GM13976 (cell line): Measurements from ENCODE around the gene FCN2.

Experiments used
- DNase-seq: peaks from one replicate; pipeline ENCODE4 v3.0.0; 2012; ENCODE audit warnings: low spot score
- CTCF ChIP-seq: IDR thresholded peaks from 2 replicates; pipeline ENCODE4 v1.5.1; 2012; ENCODE audit warnings: borderline replicate concordance, mild to moderate bottlenecking; ENCODE audit not compliant: insufficient read depth; ENCODE audit errors: extremely low read depth, missing control alignments, control extremely low read depth
- in situ Hi-C: fragments of 300-500 bp; cut with MboI; formaldehyde crosslinking; loops from one replicate; pipeline ENCODE4 v1.12.0; 2022; ENCODE audit warnings: low sequenced_read_pairs, mixed read lengths, inconsistent platforms; ENCODE audit not compliant: unreplicated experiment

Gene FCN2

GRCh38 chr9:134922066-134922931 is 41.7 kb downstream of the FCN2 start:
- in situ Hi-C loops: no loop called here
- DNase-seq: no peak
- TF ChIP-seq CTCF: no peak

GRCh38 chr9:134922932-134923240 is 42.3 kb downstream of the FCN2 start:
- in situ Hi-C loops: no loop called here
- TF ChIP-seq CTCF: no peak

GRCh38 chr9:134923466-134923865 is 42.9 kb downstream of the FCN2 start:
- DNase-seq: no peak
- TF ChIP-seq CTCF: no peak
- in situ Hi-C loops: no loop called here

More at GRCh38 chr9:134922932-134923240, 42.3 kb downstream of the FCN2 start:
- DNase-seq: no peak

- no peak for TF ChIP-seq CTCF
- DNase-seq: no peak
- in situ Hi-C loops: no loop called here
Observed at GRCh38 chr9:134925011-134925511, 44.5 kb downstream of the FCN2 start.

- no peak for DNase-seq
- no peak for TF ChIP-seq CTCF
- in situ Hi-C loops: no loop called here
Observed at GRCh38 chr9:134928436-134929192, 48.0 kb downstream of the FCN2 start.

GRCh38 chr9:134929193-134930158 is 48.9 kb downstream of the FCN2 start:
- in situ Hi-C loops: no loop called here
- peak; percentile 49 for DNase-seq
- no peak for TF ChIP-seq CTCF
